ENCODE data around the gene SENP2.
"Not testable (repeated sequence)": the region's sequence is repeated elsewhere in the genome, so short reads cannot be mapped to it uniquely, and the experiment has no call there.

The SENP2 gene

GRCh38 chr3:185649414-185649813 lies 63.3 kb downstream of the SENP2 start:
- DNase-seq, result no peak

GRCh38 chr3:185651971-185652370 lies 65.9 kb downstream of the SENP2 start:
- DNase-seq, result no peak

GRCh38 chr3:185653949-185654757 lies 68.1 kb downstream of the SENP2 start:
- DNase-seq, result no peak

GRCh38 chr3:185654758-185655145 lies 68.7 kb downstream of the SENP2 start:
- no peak for DNase-seq

- no peak for DNase-seq
These were observed 69.6 kb downstream of the SENP2 start for GRCh38 chr3:185655426-185656320.

GRCh38 chr3:185656321-185656840 lies 70.3 kb downstream of the SENP2 start:
- peak; percentile 99 for DNase-seq

GRCh38 chr3:185657211-185657610 lies 71.1 kb downstream of the SENP2 start:
- DNase-seq, result no peak

- no peak for DNase-seq
These were observed 71.8 kb downstream of the SENP2 start for GRCh38 chr3:185657691-185658503.

GRCh38 chr3:185658504-185658912 lies 72.4 kb downstream of the SENP2 start:
- DNase-seq, result peak; percentile 98

- DNase-seq, result no peak
These were observed 72.8 kb downstream of the SENP2 start for GRCh38 chr3:185658943-185659342.

GRCh38 chr3:185659942-185660921 lies 74.1 kb downstream of the SENP2 start:
- DNase-seq, result peak; percentile 79

- DNase-seq, result not testable (repeated sequence)
These were observed 75.2 kb downstream of the SENP2 start for GRCh38 chr3:185661296-185661695.

- no peak for DNase-seq
These were observed 75.7 kb downstream of the SENP2 start for GRCh38 chr3:185661772-185662171.

GRCh38 chr3:185663929-185664328 lies 77.8 kb downstream of the SENP2 start:
- no peak for DNase-seq

- no peak for DNase-seq
These were observed 81.5 kb downstream of the SENP2 start for GRCh38 chr3:185667574-185667973.

- DNase-seq, result peak; percentile 71
These were observed 91.2 kb downstream of the SENP2 start for GRCh38 chr3:185677146-185677829.

GRCh38 chr3:185678027-185678426 lies 91.9 kb downstream of the SENP2 start:
- no peak for DNase-seq

GRCh38 chr3:185680231-185680630 lies 94.1 kb downstream of the SENP2 start:
- peak; percentile 78 for DNase-seq
